GM12878 (cell line): Measurements from ENCODE around the gene AEBP1. TPM values are rescaled to one million over a fixed set of nuclear protein-coding genes. Genes with fewer than 3 reads are reported as not detected.

Experiments
- ATAC-seq: fragments of 200-7000 bp; cut with Tn5 transposase; 3 replicates; pipeline ENCODE4 v1.9.1; 2020; ENCODE audit warnings: mild to moderate bottlenecking, moderate library complexity
- BruUV-seq: library from RNA; stranded (reverse); fragments of 400-500 nt; replicated peaks from 2 replicates; lab custom pipeline; 2021; lab: Mats Ljungman, UMichigan
- CTCF ChIA-PET: fragments of 300-600 bp; sonication (Branson Sonifier 250); formaldehyde crosslinking; extraction: SDS; loops from one replicate; lab custom pipeline; 2021; ENCODE audit warnings: inconsistent platforms; lab: Yijun Ruan, JAX
- POLR2A ChIA-PET: fragments of 350-600 bp; formaldehyde crosslinking; extraction: SDS; loops from one replicate; lab custom pipeline; 2021; ENCODE audit warnings: inconsistent platforms; lab: Charles Lee
- RAD21 ChIA-PET: fragments of 300-600 bp; sonication (Branson Sonifier 250); formaldehyde crosslinking; loops from one replicate; lab custom pipeline; 2023; ENCODE audit warnings: antibody characterized with exemption; ENCODE audit not compliant: unreplicated experiment; lab: Charles Lee
- SMC1A ChIA-PET: fragments of 300-600 bp; sonication (Branson Sonifier 250); formaldehyde crosslinking; loops from one replicate; lab custom pipeline; 2023; ENCODE audit not compliant: unreplicated experiment, uncharacterized antibody; lab: Charles Lee
- DNase-seq: peaks from one replicate; pipeline ENCODE4 v3.0.0-alpha.2; 2011; ENCODE audit warnings: low read depth, low spot score
- FAIRE-seq: peaks from 3 replicates; lab custom pipeline; 2011; peaks lifted over from hg19 to GRCh38; lab: Jason Lieb, UNC
- H2AFZ ChIP-seq: 2 replicates; pipeline ENCODE4 v1.6.0; 2011; ENCODE audit warnings: low read depth, low read length, control low read depth; ENCODE audit not compliant: control insufficient read depth
- H3K27ac ChIP-seq: 2 replicates; pipeline ENCODE4 v1.5.1; 2011; ENCODE audit warnings: control low read depth; ENCODE audit not compliant: control insufficient read depth, insufficient read depth
- H3K27me3 ChIP-seq, 2 experiments: replicated peaks in 1 of 2; 2 replicates each; pipeline versions ENCODE4 v1.6.0 to v1.6.1; 2011; ENCODE audit warnings: low read length in 1 of 2; ENCODE audit not compliant: control insufficient read depth in 2 of 2, insufficient read depth in 2 of 2
- H3K36me3 ChIP-seq, 2 experiments: 2 replicates each; pipeline ENCODE4 v1.5.1; 2011; ENCODE audit warnings: low read length in 1 of 2; ENCODE audit not compliant: control insufficient read depth in 2 of 2, insufficient read depth in 2 of 2
- H3K4me1 ChIP-seq: 2 replicates; pipeline ENCODE4 v1.6.1; 2011; ENCODE audit warnings: mild to moderate bottlenecking, low read length, moderate library complexity, mixed read lengths; ENCODE audit not compliant: control insufficient read depth, insufficient read depth
- H3K4me2 ChIP-seq: 2 replicates; pipeline ENCODE4 v1.6.0; 2011; ENCODE audit warnings: control low read depth; ENCODE audit not compliant: control insufficient read depth, insufficient read depth
- H3K4me3 ChIP-seq: fragments of 200-600 bp; sonication (generic); 2 replicates; pipeline ENCODE4 v1.5.1; 2016
- H3K79me2 ChIP-seq: 2 replicates; pipeline ENCODE4 v1.6.0; 2011; ENCODE audit warnings: low read length; ENCODE audit not compliant: control insufficient read depth, insufficient read depth
- H3K9ac ChIP-seq: 2 replicates; pipeline ENCODE4 v1.8.0; 2011; ENCODE audit warnings: low read length, control low read depth, mixed read lengths; ENCODE audit not compliant: control insufficient read depth, insufficient read depth
- H3K9me3 ChIP-seq: replicated peaks from 3 replicates; pipeline ENCODE4 v1.5.1; 2011; ENCODE audit warnings: mild to moderate bottlenecking, low read length; ENCODE audit not compliant: control insufficient read depth, insufficient read depth
- H4K20me1 ChIP-seq: 2 replicates; pipeline ENCODE4 v1.6.0; 2011; ENCODE audit not compliant: control insufficient read depth, insufficient read depth
- ATF7 ChIP-seq: fragments of 450-650 bp; IDR thresholded peaks from 2 replicates; pipeline ENCODE4 v1.6.1; 2016; ENCODE audit warnings: low read depth, mild to moderate bottlenecking
- BCL11A ChIP-seq: IDR thresholded peaks from 2 replicates; pipeline ENCODE4 v1.6.1; 2011; ENCODE audit warnings: low read depth, low read length
- BHLHE40 ChIP-seq, 2 experiments: fragments of 450-650 bp in 1 of 2; IDR thresholded peaks; 2 replicates each; pipeline ENCODE4 v1.6.1; 2011 to 2017; ENCODE audit warnings: low read depth in 2 of 2, borderline replicate concordance in 1 of 2, improper control_type of control experiment in 1 of 2, low read length in 1 of 2, mild to moderate bottlenecking in 1 of 2
- DPF2 ChIP-seq: fragments of 450-650 bp; IDR thresholded peaks from 2 replicates; pipeline ENCODE4 v1.6.1; 2017; ENCODE audit warnings: mild to moderate bottlenecking
- MXI1 ChIP-seq: fragments of 150-350 bp; IDR thresholded peaks from 2 replicates; pipeline ENCODE4 v1.6.1; 2011; ENCODE audit warnings: low read depth, mild to moderate bottlenecking, inconsistent platforms, low read length, improper control_type of control experiment
- NBN ChIP-seq: fragments of 450-650 bp; IDR thresholded peaks from 2 replicates; pipeline ENCODE4 v1.6.1; 2016
- NR2F1 ChIP-seq: fragments of 450-650 bp; conservative IDR thresholded peaks from 2 replicates; pipeline ENCODE4 v1.6.1; 2017; ENCODE audit warnings: mild to moderate bottlenecking
- SIN3A ChIP-seq: IDR thresholded peaks from 2 replicates; pipeline ENCODE4 v1.6.1; 2012; ENCODE audit warnings: low read depth, low read length, improper control_type of control experiment
- SMARCA5 ChIP-seq: fragments of 450-650 bp; IDR thresholded peaks from 2 replicates; pipeline ENCODE4 v1.6.1; 2017; ENCODE audit warnings: mild to moderate bottlenecking
- SPI1 ChIP-seq: IDR thresholded peaks from 2 replicates; pipeline ENCODE4 v1.6.1; 2011; ENCODE audit warnings: low read depth, mild to moderate bottlenecking, low read length, moderate library complexity, borderline replicate concordance; ENCODE audit not compliant: insufficient read depth
- WGBS: methylation state at CpG from one replicate; pipeline ENCODE4 v1.1.6; 2016; ENCODE audit warnings: low lambda C conversion rate; ENCODE audit not compliant: insufficient replicate concordance, insufficient coverage; ENCODE audit errors: missing lambda C conversion rate; 5-methylcytosine and 5-hydroxymethylcytosine counted together
- in situ Hi-C: fragments of 300-500 bp; cut with MboI; formaldehyde crosslinking; loops from 9 replicates; pipeline ENCODE4 v1.14.3; 2018; ENCODE audit warnings: mixed read lengths
- intact Hi-C: fragments of 100-400 bp; cut with micrococcal nuclease; formaldehyde crosslinking; loops from one replicate; pipeline ENCODE4 v1.14.2; 2022; ENCODE audit not compliant: unreplicated experiment
- polyA plus RNA-seq, 11 experiments: library from polyadenylated mRNA; depleted of rRNA in 4 of 11; unstranded in 6 of 11; stranded (reverse) in 5 of 11; fragments of >200 nt; fragmentation: Nextera tagmentation in 4 of 11; fragmentation: Illumina TruSeq in 1 of 11; extraction: Ambion mirVana in 4 of 11; extraction: Trizol in 1 of 11; gene quantifications; 1 replicate in 1 of 11; 2 replicates in 10 of 11; pipeline versions ENCODE4 v1.2.1 to v1.2.3, GENCODE V29; 2011 to 2016; ENCODE audit warnings: inconsistent platforms in 2 of 11, missing spikeins in 2 of 11, low read depth in 1 of 11
- total RNA-seq, 4 experiments: library from RNA; depleted of rRNA in 3 of 4; stranded (reverse); fragments of >200 nt in 3 of 4; fragmentation: Illumina TruSeq in 1 of 4; extraction: Trizol in 1 of 4; gene quantifications; 2 replicates each; pipeline versions ENCODE4 v1.2.1 to v1.2.3, GENCODE V29; 2013 to 2021
- TF ChIP-seq, protein P1 (sequence below): fragments of 450-650 bp; formaldehyde crosslinking; IDR thresholded peaks from 2 replicates; pipeline ENCODE4 v1.5.0; 2022; ENCODE audit warnings: mild to moderate bottlenecking, missing genetic modification characterization
- TF ChIP-seq, protein P2 (sequence below): fragments of 450-650 bp; IDR thresholded peaks from 2 replicates; pipeline ENCODE4 v1.6.1; 2017; ENCODE audit warnings: low read depth, mild to moderate bottlenecking, moderate library complexity

Gene AEBP1
- total and polyA plus RNA-seq, 10 of the 15 experiments (the other 5 are each of a cell fraction or from before 2014, with no cell fraction given), result 0.06 to 0.23 (median 0.11) TPM; not detected in 5

- TF ChIP-seq, protein P1, sequence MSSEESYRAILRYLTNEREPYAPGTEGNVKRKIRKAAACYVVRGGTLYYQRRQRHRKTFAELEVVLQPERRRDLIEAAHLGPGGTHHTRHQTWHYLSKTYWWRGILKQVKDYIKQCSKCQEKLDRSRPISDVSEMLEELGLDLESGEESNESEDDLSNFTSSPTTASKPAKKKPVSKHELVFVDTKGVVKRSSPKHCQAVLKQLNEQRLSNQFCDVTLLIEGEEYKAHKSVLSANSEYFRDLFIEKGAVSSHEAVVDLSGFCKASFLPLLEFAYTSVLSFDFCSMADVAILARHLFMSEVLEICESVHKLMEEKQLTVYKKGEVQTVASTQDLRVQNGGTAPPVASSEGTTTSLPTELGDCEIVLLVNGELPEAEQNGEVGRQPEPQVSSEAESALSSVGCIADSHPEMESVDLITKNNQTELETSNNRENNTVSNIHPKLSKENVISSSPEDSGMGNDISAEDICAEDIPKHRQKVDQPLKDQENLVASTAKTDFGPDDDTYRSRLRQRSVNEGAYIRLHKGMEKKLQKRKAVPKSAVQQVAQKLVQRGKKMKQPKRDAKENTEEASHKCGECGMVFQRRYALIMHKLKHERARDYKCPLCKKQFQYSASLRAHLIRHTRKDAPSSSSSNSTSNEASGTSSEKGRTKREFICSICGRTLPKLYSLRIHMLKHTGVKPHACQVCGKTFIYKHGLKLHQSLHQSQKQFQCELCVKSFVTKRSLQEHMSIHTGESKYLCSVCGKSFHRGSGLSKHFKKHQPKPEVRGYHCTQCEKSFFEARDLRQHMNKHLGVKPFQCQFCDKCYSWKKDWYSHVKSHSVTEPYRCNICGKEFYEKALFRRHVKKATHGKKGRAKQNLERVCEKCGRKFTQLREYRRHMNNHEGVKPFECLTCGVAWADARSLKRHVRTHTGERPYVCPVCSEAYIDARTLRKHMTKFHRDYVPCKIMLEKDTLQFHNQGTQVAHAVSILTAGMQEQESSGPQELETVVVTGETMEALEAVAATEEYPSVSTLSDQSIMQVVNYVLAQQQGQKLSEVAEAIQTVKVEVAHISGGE (CRISPR knock-in tag), result no peak
- TF ChIP-seq NBN, result no peak
- TF ChIP-seq BHLHE40 (IDR thresholded peaks at IDR 0.05; ENCODE audit: borderline replicate concordance in 1 of 2, low read depth in 2 of 2, low read length in 1 of 2), result peak in 1 of 2 experiments; percentile 74; a peak in 2 of 4 replicates
- no peak for TF ChIP-seq MXI1
- peak; percentile 60 for TF ChIP-seq SPI1
These were observed 46.3 kb downstream of the AEBP1 start (continued) for GRCh38 chr7:44150466-44150832.

DNA sequence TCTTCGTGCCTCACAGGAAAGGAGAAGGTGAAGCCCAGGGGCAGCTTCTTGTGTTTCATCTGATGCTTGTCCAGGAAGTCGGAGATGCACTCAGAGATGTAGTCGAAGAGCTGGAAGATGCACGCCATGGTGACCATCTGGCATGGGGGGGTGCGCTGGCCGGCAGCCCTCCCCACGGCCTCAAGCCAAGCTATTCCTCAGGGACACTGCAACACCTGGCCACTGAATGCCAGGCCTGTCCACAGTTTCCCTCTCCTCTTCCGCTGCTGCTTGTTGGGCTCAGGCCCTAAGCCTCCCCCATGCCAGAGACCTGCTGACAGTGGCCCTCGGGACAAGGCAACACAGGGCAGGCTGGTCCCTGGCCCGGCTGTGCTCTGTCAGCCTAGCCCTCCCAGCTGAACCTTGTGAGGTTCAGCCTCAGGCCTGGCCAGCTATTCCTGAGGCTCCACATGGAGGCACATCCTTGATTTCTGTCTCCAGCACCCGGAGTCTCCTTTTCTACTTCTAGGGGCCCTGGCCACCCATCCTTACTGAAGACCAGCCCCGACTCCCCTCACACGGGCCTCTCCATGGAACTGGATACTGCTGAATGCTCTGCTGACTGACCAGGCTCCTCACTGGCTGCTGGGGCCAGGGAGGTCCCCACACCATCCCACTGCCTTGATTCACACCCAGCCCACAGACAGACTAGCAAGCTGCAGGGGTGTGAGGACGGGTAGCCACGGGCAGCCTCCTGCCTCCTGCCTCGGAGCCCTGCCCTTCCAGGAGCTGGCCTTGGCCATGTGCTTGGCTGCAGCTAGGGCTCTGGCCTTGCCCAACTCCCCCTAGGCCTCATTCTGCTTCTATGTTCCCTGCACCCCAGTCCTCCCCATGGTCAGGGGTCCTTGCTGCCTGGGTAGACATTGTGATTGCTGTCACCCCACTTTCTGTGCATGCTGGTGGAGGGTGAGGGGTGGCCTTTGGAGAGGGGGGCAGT is 47.1 kb downstream of the AEBP1 start:
- H3K9me3 ChIP-seq, result no peaks in the 10 kb centered on the region
- WGBS, result 51% methylated on average over 16 of the region's 16 CpGs
- H3K27me3 ChIP-seq, result no peaks in the 10 kb centered on the region; a peak in 2 of 4 replicates
- no peak overlapping the region for H3K4me3 ChIP-seq
- DNase-seq, result no peak
- H3K4me2 ChIP-seq, result no peak overlapping the region
- H3K36me3 ChIP-seq, result no peaks in the 10 kb centered on the region
- POLR2A ChIA-PET, result no interaction called here
- TF ChIP-seq SIN3A (no peak), SMARCA5 (no peak), NR2F1 (no peak), ATF7 (no peak), DPF2 (no peak), BCL11A (no peak)
- TF ChIP-seq, protein P2, sequence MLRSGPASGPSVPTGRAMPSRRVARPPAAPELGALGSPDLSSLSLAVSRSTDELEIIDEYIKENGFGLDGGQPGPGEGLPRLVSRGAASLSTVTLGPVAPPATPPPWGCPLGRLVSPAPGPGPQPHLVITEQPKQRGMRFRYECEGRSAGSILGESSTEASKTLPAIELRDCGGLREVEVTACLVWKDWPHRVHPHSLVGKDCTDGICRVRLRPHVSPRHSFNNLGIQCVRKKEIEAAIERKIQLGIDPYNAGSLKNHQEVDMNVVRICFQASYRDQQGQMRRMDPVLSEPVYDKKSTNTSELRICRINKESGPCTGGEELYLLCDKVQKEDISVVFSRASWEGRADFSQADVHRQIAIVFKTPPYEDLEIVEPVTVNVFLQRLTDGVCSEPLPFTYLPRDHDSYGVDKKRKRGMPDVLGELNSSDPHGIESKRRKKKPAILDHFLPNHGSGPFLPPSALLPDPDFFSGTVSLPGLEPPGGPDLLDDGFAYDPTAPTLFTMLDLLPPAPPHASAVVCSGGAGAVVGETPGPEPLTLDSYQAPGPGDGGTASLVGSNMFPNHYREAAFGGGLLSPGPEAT, result no peak
- no peak overlapping the region for H3K9ac ChIP-seq
- H3K79me2 ChIP-seq, result no peaks in the 10 kb centered on the region
- ATAC-seq, result no peak
- RAD21 ChIA-PET, result interaction anchor here (0.9 kb wide), 1 partner anchor 14 kb away, joined by 3 read pairs; no protein-coding TSS in a partner anchor
- CTCF ChIA-PET, result interaction anchor here (0.9 to 1.3 kb wide), 3 partner anchors 14 to 305 kb away, joined by 3 read pairs; no protein-coding TSS in a partner anchor
- FAIRE-seq, result no peak
- no peak overlapping the region for H3K27ac ChIP-seq
- intact Hi-C loops (loop anchor here (5.0 kb wide), 1 partner anchor 41 kb away; no protein-coding TSS in a partner anchor), in situ Hi-C loops (no loop called here)
- no peaks in the 10 kb centered on the region for H4K20me1 ChIP-seq
- H2AFZ ChIP-seq, result no peak overlapping the region
- SMC1A ChIA-PET, result no interaction called here
- no TSS peak for BruUV-seq
- peaks cover 5% of the 10 kb centered on the region for H3K4me1 ChIP-seq
